ENCODE data around the gene CFAP251. TPM values are rescaled to one million over a fixed set of nuclear protein-coding genes. Genes with fewer than 3 reads are reported as not detected.
"Not testable (repeated sequence)": the region's sequence is repeated elsewhere in the genome, so short reads cannot be mapped to it uniquely, and the experiment has no call there.

Gene CFAP251
- total RNA-seq, 1 experiment from 2014 or later = 1.7 TPM

DNA sequence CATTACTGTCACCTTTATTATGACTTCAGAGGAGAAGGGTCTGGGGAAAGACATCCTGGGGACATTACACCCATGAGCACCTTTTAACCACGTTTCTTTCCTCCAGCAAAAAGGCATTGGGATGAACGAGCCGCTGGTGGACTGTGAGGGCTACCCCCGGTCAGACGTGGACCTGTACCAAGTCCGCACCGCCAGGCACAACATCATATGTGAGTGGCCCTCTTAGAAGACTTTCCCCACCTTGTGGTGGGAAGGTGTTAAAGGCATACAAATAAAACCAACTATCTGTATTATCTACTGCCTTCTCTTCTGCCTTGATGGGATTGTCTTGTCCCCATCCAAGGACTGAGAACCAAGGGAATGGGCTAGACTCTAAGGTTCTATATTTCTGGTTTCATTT lies 23.8 kb upstream of the CFAP251 start:
- no peak for DNase-seq
- H3K36me3 ChIP-seq = peaks cover 37% of the 10 kb centered on the region
- H3K27me3 ChIP-seq = no peaks in the 10 kb centered on the region
- no peaks in the 10 kb centered on the region for H3K9me3 ChIP-seq
- no peak overlapping the region for H3K4me3 ChIP-seq

GRCh38 chr12:121898287-121898686 lies 20.1 kb upstream of the CFAP251 start:
- H3K36me3 ChIP-seq = peaks cover 65% of the 10 kb centered on the region

DNA sequence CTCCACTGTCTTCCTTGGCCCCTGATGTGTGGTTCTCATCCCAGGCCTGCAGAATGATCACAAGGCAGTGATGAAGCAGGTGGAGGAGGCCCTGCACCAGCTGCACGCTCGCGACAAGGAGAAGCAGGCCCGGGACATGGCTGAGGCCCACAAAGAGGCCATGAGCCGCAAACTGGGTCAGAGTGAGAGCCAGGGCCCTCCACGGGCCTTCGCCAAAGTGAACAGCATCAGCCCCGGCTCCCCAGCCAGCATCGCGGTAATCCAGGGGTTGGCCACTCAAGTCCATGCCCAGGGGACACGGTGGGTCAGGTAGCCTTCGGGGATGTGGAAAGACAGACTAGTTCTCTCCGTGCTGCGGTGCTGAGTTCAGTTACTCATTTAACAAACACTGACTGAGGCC lies 18.8 kb upstream of the CFAP251 start:
- no peak for DNase-seq
- Histone ChIP-seq H3K36me3 (peaks cover 63% of the 10 kb centered on the region), H3K27me3 (no peaks in the 10 kb centered on the region), H3K9me3 (no peaks in the 10 kb centered on the region), H3K4me3 (no peak overlapping the region)

More at GRCh38 chr12:121898287-121898686, 20.1 kb upstream of the CFAP251 start:
- DNase-seq = no peak
- Histone ChIP-seq H3K9me3 (no peaks in the 10 kb centered on the region), H3K27me3 (no peaks in the 10 kb centered on the region), H3K4me3 (no peak overlapping the region)

DNA sequence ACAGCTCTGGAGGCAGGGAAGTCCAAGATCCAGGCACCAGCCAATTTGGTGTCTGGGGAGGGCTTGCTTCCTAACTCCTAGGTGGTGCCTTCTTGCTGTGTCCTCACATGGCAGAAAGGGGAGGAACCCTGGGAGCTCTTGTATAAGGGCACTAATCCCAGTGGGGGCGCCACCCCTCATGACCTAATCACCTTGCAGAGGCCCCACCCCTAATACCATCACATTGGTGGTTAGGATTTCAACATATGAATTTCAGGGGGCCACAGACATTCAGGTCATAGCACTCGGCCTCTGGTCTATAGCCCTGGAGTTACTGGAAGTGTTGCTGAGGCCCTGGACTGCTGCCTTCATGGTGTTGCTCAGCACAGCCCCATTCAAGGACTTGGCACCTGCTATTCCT lies 15.2 kb upstream of the CFAP251 start:
- H3K27me3 ChIP-seq = no peaks in the 10 kb centered on the region
- H3K36me3 ChIP-seq = peaks cover 48% of the 10 kb centered on the region
- DNase-seq = peak; percentile 6
- no peaks in the 10 kb centered on the region for H3K9me3 ChIP-seq
- no peak overlapping the region for H3K4me3 ChIP-seq

GRCh38 chr12:121905746-121906145 lies 12.6 kb upstream of the CFAP251 start:
- Histone ChIP-seq H3K27me3 (no peaks in the 10 kb centered on the region), H3K36me3 (peaks cover 37% of the 10 kb centered on the region), H3K9me3 (no peaks in the 10 kb centered on the region), H3K4me3 (no peak overlapping the region)
- no peak for DNase-seq

GRCh38 chr12:121908702-121909101 lies 9.7 kb upstream of the CFAP251 start:
- H3K27me3 ChIP-seq = no peaks in the 10 kb centered on the region
- no peak for DNase-seq
- no peak overlapping the region for H3K4me3 ChIP-seq

GRCh38 chr12:121911824-121912585 lies 6.4 kb upstream of the CFAP251 start:
- no peak for DNase-seq
- H3K4me3 ChIP-seq = no peak overlapping the region
- no peaks in the 10 kb centered on the region for H3K9me3 ChIP-seq
- H3K27me3 ChIP-seq = no peaks in the 10 kb centered on the region
- peaks cover 31% of the 10 kb centered on the region for H3K36me3 ChIP-seq

More at GRCh38 chr12:121908702-121909101, 9.7 kb upstream of the CFAP251 start:
- Histone ChIP-seq H3K36me3 (peaks cover 28% of the 10 kb centered on the region), H3K9me3 (no peaks in the 10 kb centered on the region)

GRCh38 chr12:121915841-121916321 lies 2.5 kb upstream of the CFAP251 start:
- Histone ChIP-seq H3K4me3 (no peak overlapping the region), H3K27me3 (no peaks in the 10 kb centered on the region), H3K36me3 (peaks cover 32% of the 10 kb centered on the region; the same call in 1 of the 2 replicates), H3K9me3 (no peaks in the 10 kb centered on the region)
- DNase-seq = no peak

GRCh38 chr12:121916719-121917118 lies 1.7 kb upstream of the CFAP251 start:
- peak; percentile 6 for DNase-seq
- Histone ChIP-seq H3K36me3 (peaks cover 25% of the 10 kb centered on the region; the same call in 1 of the 2 replicates), H3K4me3 (no peak overlapping the region), H3K27me3 (no peaks in the 10 kb centered on the region), H3K9me3 (no peaks in the 10 kb centered on the region)

GRCh38 chr12:121918679-121919038 lies 267 bp downstream of the CFAP251 start:
- no peak for DNase-seq

GRCh38 chr12:121921066-121921465 lies 2.7 kb downstream of the CFAP251 start:
- Histone ChIP-seq H3K9me3 (no peaks in the 10 kb centered on the region), H3K4me3 (no peak overlapping the region), H3K27me3 (no peaks in the 10 kb centered on the region), H3K36me3 (peaks cover 18% of the 10 kb centered on the region)
- no peak for DNase-seq

More at GRCh38 chr12:121918679-121919038, 267 bp downstream of the CFAP251 start:
- H3K36me3 ChIP-seq = peaks cover 22% of the 10 kb centered on the region; the same call in 1 of the 2 replicates
- H3K4me3 ChIP-seq = no peak overlapping the region
- no peaks in the 10 kb centered on the region for H3K27me3 ChIP-seq
- no peaks in the 10 kb centered on the region for H3K9me3 ChIP-seq

GRCh38 chr12:121925358-121925695 lies 6.9 kb downstream of the CFAP251 start:
- DNase-seq = no peak
- H3K4me3 ChIP-seq = no peak overlapping the region
- no peaks in the 10 kb centered on the region; the same call in 1 of the 2 replicates for H3K36me3 ChIP-seq
- H3K9me3 ChIP-seq = no peaks in the 10 kb centered on the region
- H3K27me3 ChIP-seq = no peaks in the 10 kb centered on the region

GRCh38 chr12:121926874-121927706 lies 8.7 kb downstream of the CFAP251 start:
- no peaks in the 10 kb centered on the region for H3K9me3 ChIP-seq
- H3K4me3 ChIP-seq = no peak overlapping the region
- peaks cover 2% of the 10 kb centered on the region for H3K36me3 ChIP-seq
- H3K27me3 ChIP-seq = no peaks in the 10 kb centered on the region
- no peak for DNase-seq

DNA sequence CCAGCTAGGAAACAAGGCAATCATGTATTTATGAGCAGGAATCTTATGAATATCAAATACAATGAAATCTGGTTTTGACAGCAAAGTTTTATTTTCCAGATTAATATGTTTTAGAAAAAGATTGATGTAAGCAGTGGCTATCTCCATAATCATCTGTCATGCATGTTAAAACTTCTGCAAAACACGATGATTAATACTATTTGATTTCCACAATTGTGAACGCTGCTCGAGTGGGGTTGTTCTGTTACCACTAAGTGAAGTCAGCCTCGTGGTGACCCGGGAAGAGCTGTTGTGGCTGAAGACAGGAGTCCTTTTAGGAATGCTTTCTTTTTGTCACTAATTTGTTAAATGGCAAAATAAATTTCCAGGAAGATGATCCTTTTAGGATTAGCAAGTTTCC lies 9.4 kb downstream of the CFAP251 start:
- no peaks in the 10 kb centered on the region for H3K9me3 ChIP-seq
- H3K36me3 ChIP-seq = peaks cover 2% of the 10 kb centered on the region
- H3K27me3 ChIP-seq = no peaks in the 10 kb centered on the region
- H3K4me3 ChIP-seq = no peak overlapping the region
- DNase-seq = no peak

DNA sequence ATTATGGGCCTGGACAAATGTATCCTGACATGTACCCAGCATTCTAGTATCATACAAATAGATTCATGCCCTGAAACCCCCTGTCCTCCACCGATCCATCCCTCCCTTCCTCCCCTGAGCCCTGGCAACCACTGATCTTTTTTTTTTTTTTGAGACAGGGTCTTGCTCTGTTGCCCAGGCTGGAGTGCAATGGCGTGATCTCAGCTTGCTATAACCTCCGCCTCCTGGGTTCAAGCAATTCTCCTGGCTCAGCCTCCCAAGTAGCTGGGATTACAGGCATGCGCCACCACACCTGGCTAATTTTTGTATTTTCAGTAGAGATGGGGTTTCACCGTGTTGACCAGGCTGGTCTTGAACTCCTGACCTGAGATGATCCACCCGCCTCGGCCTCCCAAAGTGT lies 11.2 kb downstream of the CFAP251 start:
- not testable (repeated sequence) for DNase-seq, H3K9me3 ChIP-seq, H3K36me3 ChIP-seq, H3K27me3 ChIP-seq, H3K4me3 ChIP-seq

- no peak for DNase-seq
- H3K36me3 ChIP-seq = peaks cover 2% of the 10 kb centered on the region
These were observed 12.5 kb downstream of the CFAP251 start for GRCh38 chr12:121930862-121931261.

DNA sequence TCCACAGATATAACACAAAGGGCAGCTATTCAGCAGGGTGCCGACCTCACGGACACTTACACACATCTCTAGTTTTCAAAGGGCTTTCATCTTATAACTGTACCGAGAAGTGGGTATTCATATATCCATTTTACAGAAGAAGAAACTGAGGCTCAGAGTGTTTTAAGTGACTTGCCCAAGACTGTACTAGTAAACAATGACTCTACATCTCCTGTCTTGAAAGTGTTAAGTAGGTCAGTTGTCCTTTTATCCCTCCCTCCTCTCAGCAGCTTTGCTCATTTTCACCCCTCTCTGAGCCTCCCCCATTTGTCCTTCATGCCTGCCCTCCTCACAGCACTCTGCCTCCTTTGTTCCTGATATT lies 13.8 kb downstream of the CFAP251 start:
- Histone ChIP-seq H3K4me3 (no peak overlapping the region), H3K27me3 (no peaks in the 10 kb centered on the region), H3K9me3 (no peaks in the 10 kb centered on the region), H3K36me3 (peaks cover 2% of the 10 kb centered on the region)
- DNase-seq = no peak

More at GRCh38 chr12:121930862-121931261, 12.5 kb downstream of the CFAP251 start:
- Histone ChIP-seq H3K4me3 (no peak overlapping the region), H3K27me3 (no peaks in the 10 kb centered on the region), H3K9me3 (no peaks in the 10 kb centered on the region)
